ENCODE measurements around the gene CASP4.
"Not testable (repeated sequence)": the region's sequence is repeated elsewhere in the genome, so short reads cannot be mapped to it uniquely, and the experiment has no call there.

The CASP4 gene

DNA sequence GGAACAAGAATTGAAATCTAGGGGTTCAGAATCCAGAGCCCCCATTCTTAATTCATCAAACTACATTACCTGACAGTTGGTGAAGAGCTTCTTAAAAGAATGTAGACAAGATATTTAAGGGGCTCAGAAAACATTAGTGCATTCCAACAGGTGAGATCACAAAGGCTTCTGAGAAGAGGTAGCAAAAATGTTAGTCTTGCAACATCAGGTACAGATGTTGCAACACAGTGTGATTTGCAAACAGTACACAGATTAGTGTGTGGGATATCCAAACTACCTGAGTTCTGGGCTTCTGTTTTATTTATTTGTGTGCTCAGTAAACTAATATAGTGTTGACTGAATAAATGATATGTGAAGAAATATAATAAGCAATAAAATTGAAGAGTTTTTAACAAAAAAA lies 11.8 kb downstream of the CASP4 start:
- DNase-seq (ENCODE audit: low read depth in 2 of 2), result no peak

DNA sequence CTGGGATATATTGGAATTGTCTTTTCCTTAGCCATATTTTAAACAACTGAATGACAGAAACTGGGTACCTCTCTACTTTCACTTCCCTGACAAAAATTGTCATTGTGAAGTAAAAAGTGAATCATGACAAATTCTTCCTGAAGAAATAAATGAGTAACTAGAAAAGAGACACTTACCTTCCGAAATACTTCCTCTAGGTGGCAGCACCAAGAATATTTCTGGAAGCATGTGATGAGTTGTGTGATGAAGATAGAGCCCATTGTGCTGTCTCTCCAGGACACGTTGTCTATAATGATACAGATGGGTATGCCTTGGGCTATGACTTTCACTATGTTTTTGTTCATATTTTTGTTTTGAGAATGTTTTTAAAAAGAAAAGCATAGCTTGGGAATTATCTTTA lies 21.5 kb downstream of the CASP4 start:
- DNase-seq (ENCODE audit: low read depth in 2 of 2), result peak in 1 of 2 experiments; percentile 28

GRCh38 chr11:104944076-104944475 lies 24.3 kb downstream of the CASP4 start:
- DNase-seq (ENCODE audit: low read depth in 2 of 2), result no peak

- no peak for DNase-seq (ENCODE audit: low read depth in 2 of 2)
Observed at GRCh38 chr11:104943561-104943960, 24.8 kb downstream of the CASP4 start.

GRCh38 chr11:104934594-104934993 lies 33.8 kb downstream of the CASP4 start:
- DNase-seq (ENCODE audit: low read depth in 2 of 2), result no peak

DNA sequence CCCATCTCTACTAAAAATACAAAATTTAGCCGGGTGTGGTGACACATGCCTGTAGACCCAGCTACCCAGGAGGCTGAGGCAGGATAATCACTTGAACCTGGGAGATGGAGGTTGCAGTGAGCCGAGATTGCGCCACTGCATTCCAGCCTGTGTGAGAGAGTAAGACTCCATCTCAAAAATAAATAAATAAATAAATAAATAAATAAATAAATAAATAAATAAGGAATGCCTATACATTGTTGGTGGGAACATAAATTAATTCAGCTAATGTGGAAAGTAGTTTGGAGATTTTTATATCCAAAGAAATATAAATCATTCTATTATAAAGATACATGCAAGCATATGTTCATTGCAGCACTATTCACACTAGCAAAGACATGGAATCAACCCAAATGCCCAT lies 34.3 kb downstream of the CASP4 start:
- DNase-seq (ENCODE audit: low read depth in 2 of 2), result not testable (repeated sequence)

DNA sequence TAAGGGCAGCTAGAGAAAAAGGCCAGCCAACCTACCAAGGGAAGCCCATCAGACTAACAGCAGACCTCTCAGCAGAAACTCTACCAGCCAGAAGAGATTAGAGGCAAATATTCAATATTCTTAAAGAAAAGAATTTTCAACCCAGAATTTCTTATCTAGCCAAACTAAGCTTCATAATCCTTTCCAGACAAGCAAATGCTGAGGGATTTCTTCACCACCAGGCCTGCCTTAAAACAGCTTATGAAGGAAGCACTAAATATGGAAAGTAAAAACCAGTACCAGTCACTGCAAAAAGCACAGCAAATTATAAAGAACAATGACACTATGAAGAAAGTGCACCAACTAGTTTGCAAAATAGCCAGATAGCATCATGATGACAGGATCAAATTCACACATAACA lies 39.6 kb downstream of the CASP4 start:
- no peak for DNase-seq (ENCODE audit: low read depth in 2 of 2)

GRCh38 chr11:104926771-104927611 lies 41.4 kb downstream of the CASP4 start:
- no peak for DNase-seq (ENCODE audit: low read depth in 2 of 2)

- DNase-seq (ENCODE audit: low read depth in 2 of 2), result no peak
Observed at GRCh38 chr11:104925850-104926249, 42.5 kb downstream of the CASP4 start.

- DNase-seq (ENCODE audit: low read depth in 2 of 2), result peak; percentile 48 to 52
Observed at GRCh38 chr11:104918113-104918824, 50.1 kb downstream of the CASP4 start.

DNA sequence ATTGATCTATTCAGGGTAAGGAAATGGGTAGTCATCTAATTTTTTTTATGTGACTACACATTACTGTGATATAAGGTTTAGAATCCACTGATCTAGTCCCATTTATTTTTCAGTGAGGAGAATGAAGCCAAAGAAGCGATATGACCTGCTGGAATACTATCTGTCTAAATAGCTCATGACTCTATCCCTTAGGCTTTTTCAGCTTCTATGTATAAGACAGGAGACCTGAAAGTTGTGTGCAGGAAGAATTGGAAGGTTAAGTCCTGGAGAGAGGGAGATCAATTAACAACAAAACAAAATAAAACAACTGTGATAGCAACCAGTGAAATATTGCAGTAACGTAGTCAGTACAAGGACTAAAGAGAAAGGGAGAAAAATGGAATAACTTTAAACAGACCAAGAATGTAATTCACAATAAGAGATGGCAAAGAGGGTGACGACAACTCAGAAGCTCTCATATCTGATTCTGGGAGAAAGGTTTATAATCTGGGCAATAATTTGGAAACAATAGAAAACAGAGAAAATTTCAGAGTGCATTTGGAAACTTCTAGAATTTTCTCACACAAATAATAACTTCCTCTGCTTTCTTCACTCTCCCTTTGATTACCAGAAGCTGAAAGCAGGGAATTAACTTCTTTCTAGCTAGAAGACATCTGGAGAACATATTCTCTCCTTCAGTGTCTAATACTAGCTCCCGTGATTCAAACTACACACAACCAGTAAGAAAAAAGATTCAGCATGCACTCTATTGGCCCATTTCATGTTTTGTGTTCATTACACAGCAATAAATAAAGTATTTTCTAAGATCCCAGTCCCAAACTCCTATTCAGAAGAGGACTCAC lies 50.9 kb downstream of the CASP4 start:
- DNase-seq (ENCODE audit: low read depth in 2 of 2), result peak in 1 of 2 experiments; percentile 7

GRCh38 chr11:104916442-104916841 lies 51.9 kb downstream of the CASP4 start:
- no peak for DNase-seq (ENCODE audit: low read depth in 2 of 2)

DNA sequence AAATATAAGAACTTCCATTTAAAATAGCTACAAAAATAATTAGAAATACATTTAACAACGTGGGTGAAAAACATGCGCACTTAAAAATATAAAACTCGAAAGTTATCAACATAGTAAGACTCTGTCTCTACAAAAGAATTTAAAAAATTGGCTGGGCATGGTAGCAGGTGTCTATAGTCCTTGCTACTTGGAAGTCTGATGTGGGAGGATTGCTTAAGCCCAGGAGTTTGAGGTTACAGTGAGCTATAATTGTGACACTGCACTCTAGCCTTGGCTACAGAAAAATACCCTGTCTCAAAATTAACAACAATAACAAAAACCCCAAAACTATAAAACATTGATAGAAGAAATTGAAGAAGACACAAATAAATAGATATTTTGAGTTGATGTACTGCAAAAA lies 56.3 kb downstream of the CASP4 start:
- DNase-seq (ENCODE audit: low read depth in 2 of 2), result no peak

GRCh38 chr11:104908186-104908531 lies 60.2 kb downstream of the CASP4 start:
- no peak for DNase-seq (ENCODE audit: low read depth in 2 of 2)

GRCh38 chr11:104907521-104908185 lies 60.7 kb downstream of the CASP4 start:
- peak; percentile 79 to 82 for DNase-seq (ENCODE audit: low read depth in 2 of 2)

DNA sequence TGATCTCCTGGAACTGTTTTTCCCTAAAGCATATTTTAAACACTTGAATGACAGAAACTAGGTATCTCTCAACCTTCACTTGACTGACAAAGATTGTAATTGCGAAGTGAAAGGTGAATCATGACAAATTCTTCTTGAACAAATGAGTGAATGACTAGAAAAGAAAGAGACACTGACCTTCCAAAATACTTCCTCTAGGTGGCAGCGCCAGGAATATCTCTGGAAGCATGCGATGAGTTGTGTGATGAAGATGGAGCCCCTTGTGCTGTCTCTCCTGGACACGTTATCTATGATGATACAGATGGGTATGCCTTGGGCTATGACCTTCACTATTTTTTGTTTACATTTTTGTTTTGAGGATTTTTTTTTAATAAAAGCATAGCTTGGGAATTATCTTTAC lies 63.1 kb downstream of the CASP4 start:
- DNase-seq (ENCODE audit: low read depth in 2 of 2), result no peak

DNA sequence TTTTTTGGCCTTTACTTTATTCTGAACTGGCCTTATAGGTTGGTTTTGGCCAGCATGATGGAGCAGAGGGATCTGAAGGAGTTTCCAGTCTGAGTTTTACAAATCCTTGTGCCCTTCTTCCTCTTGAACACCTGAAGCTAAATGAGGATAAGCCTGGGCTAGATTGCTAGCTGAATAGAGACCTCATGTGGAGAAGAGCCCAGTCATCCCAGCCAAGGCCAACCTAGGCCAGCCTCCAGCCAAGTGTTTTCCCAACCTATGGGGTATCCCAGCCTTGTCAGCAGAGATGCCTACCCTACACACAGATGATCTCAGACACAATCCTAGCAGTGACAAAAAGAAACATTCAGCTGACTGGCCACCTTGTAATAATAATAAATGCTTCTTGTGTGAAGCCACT lies 69.1 kb downstream of the CASP4 start:
- no peak for DNase-seq (ENCODE audit: low read depth in 2 of 2)

- no peak for DNase-seq (ENCODE audit: low read depth in 2 of 2)
Observed at GRCh38 chr11:104898685-104899013, 69.7 kb downstream of the CASP4 start.

DNA sequence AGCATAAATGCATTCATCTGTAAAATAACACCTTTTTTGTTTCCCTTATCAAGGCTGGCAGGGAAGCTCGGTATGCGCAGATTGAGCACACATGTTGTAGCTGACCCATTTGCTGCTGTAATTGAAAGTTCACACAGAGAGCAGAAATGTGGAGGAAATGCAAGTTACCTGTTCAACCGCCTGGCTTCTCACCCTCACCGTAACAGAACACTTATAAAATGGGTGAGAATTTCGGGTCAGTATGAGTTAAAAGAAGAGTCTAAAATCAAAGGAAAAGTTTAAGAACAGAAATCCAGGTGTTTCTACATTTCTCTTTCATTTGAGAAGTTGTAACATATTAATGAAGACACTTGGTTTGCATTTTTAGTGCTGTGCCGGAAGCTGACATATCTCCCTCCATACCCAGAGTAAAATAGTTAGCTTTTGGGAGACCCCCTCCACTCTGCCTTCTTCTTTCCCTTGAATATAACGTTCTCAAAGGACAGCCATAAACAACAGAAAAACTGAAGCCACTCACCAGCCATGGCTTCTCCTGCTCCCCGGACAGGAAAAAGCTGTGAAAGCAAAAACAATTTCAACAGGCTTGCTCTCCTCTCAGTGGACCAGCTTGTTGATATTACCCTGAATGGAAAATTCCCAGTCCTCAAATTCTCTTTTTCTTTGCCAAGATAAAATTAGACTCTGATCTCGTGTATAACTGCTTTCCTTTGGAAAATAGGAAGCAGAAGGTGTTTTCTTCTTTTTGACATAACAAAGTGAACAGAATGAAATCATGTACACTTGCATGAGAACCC lies 70.3 kb downstream of the CASP4 start, which contains the start of gene CASP12:
CASP12 (minus strand) TSS at position 570 of the 794 bp plus-strand sequence.
- DNase-seq (ENCODE audit: low read depth in 2 of 2), result no peak

GRCh38 chr11:104895634-104896033 lies 72.7 kb downstream of the CASP4 start:
- no peak for DNase-seq (ENCODE audit: low read depth in 2 of 2)

- no peak for DNase-seq (ENCODE audit: low read depth in 2 of 2)
Observed at GRCh38 chr11:104893876-104894275, 74.5 kb downstream of the CASP4 start.

All from fibroblast of skin of left quadriceps (primary cell).